ENCODE results near the gene GRK5.
"Not testable (repeated sequence)": the region's sequence is repeated elsewhere in the genome, so short reads cannot be mapped to it uniquely, and the experiment has no call there.

GRK5 gene

DNA sequence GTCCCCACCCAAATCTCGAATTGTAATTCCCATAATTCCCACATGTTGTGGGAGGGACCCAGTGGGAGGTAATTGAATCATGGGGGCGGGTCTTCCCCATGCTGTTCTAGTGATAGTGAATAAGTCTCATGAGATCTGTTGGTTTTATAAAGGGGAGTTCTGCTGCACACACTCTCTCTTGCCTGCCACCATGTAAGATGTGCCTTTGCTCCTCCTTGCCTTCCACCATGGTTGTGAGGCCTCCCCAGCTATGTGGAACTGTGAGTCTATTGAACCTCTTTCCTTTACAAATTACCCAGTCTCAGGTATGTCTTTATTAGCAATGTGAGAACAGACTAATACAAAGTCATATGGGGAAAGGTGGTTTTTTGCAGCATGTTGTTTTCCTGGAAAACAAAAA lies 255.8 kb downstream of the GRK5 start:
- H3K27ac Mint-ChIP-seq; H3K27me3 Mint-ChIP-seq; H3K4me3 Mint-ChIP-seq; H3K36me3 Mint-ChIP-seq; H3K9me3 Mint-ChIP-seq (ENCODE audit: low read depth): not testable (repeated sequence)
- peaks cover 12% of the 10 kb centered on the region for H3K4me1 Mint-ChIP-seq (ENCODE audit: low read depth)

DNA sequence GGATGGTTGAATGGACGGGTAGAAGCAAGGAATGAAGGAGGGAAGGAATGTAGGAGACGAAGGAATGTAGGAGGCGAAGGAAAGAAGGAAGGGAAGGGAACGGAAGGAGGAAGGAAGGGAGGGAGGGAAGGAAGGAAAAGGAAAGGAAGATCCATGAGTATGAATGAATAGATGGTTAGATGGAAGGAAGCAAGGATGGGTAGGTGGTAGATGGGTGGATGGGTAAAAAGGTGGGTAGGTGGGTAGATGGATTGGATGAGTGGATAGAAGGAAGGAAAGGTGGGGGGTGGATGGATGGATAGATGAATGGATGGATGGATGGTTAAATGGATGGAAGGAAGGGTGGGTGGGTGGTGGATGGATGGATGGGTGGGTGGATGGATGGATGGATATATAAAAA lies 257.7 kb downstream of the GRK5 start:
- Mint-ChIP-seq H3K36me3 (no peaks in the 10 kb centered on the region), H3K9me3 (ENCODE audit: low read depth) (no peaks in the 10 kb centered on the region), H3K4me3 (no peak overlapping the region), H3K27ac (no peak overlapping the region), H3K27me3 (no peaks in the 10 kb centered on the region), H3K4me1 (ENCODE audit: low read depth) (peaks cover 12% of the 10 kb centered on the region)

- no peak overlapping the region for H3K4me3 Mint-ChIP-seq
- no peaks in the 10 kb centered on the region for H3K27me3 Mint-ChIP-seq
- H3K27ac Mint-ChIP-seq, result no peak overlapping the region
- peaks cover 10% of the 10 kb centered on the region for H3K4me1 Mint-ChIP-seq (ENCODE audit: low read depth)
- H3K9me3 Mint-ChIP-seq (ENCODE audit: low read depth), result no peaks in the 10 kb centered on the region
- H3K36me3 Mint-ChIP-seq, result no peaks in the 10 kb centered on the region
Observed at GRCh38 chr10:119466076-119466475, 258.7 kb downstream of the GRK5 start.

- H3K27ac Mint-ChIP-seq, result no peak overlapping the region
- H3K4me3 Mint-ChIP-seq, result no peak overlapping the region
- peaks cover 10% of the 10 kb centered on the region for H3K4me1 Mint-ChIP-seq (ENCODE audit: low read depth)
- no peaks in the 10 kb centered on the region for H3K36me3 Mint-ChIP-seq
- H3K9me3 Mint-ChIP-seq (ENCODE audit: low read depth), result no peaks in the 10 kb centered on the region
- H3K27me3 Mint-ChIP-seq, result no peaks in the 10 kb centered on the region
Observed at GRCh38 chr10:119466655-119467054, 259.3 kb downstream of the GRK5 start.

GRCh38 chr10:119468542-119469324 lies 261.4 kb downstream of the GRK5 start:
- Mint-ChIP-seq H3K4me3 (no peak overlapping the region), H3K27me3 (no peaks in the 10 kb centered on the region), H3K9me3 (ENCODE audit: low read depth) (no peaks in the 10 kb centered on the region), H3K4me1 (ENCODE audit: low read depth) (peaks cover 10% of the 10 kb centered on the region), H3K36me3 (no peaks in the 10 kb centered on the region), H3K27ac (no peak overlapping the region)

DNA sequence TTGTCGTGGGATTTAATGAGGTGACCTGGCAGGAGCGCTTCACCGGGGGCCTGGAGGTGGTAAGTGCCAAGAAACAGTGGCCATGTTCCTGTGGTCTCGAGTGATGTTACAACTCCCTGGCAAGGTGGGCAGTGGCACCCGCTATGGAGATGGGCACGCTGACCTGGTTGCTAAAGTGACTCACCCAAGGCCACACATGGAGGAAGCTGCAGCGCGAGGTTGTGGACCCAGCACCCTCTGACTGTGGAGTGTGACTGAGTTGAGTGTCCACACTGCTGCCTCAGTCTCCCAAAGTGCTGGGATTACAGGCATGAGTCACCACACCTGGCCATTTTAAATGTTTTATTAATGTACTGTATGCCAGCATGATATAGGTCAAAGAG lies 261.9 kb downstream of the GRK5 start:
- no peaks in the 10 kb centered on the region for H3K27me3 Mint-ChIP-seq
- H3K36me3 Mint-ChIP-seq, result peaks cover 2% of the 10 kb centered on the region
- no peaks in the 10 kb centered on the region for H3K9me3 Mint-ChIP-seq (ENCODE audit: low read depth)
- H3K27ac Mint-ChIP-seq, result no peak overlapping the region
- no peak overlapping the region for H3K4me3 Mint-ChIP-seq
- peaks cover 10% of the 10 kb centered on the region for H3K4me1 Mint-ChIP-seq (ENCODE audit: low read depth)

- Mint-ChIP-seq H3K4me1 (ENCODE audit: low read depth) (peaks cover 10% of the 10 kb centered on the region), H3K27me3 (no peaks in the 10 kb centered on the region), H3K36me3 (peaks cover 2% of the 10 kb centered on the region), H3K27ac (no peak overlapping the region), H3K4me3 (no peak overlapping the region), H3K9me3 (ENCODE audit: low read depth) (no peaks in the 10 kb centered on the region)
Observed at GRCh38 chr10:119469846-119470245, 262.5 kb downstream of the GRK5 start.

GRCh38 chr10:119470920-119471702 lies 263.7 kb downstream of the GRK5 start:
- Mint-ChIP-seq H3K27me3 (no peaks in the 10 kb centered on the region), H3K4me1 (ENCODE audit: low read depth) (peaks cover 7% of the 10 kb centered on the region)

GRCh38 chr10:119473771-119474170 lies 266.4 kb downstream of the GRK5 start:
- no peak overlapping the region for H3K4me3 Mint-ChIP-seq
- H3K27ac Mint-ChIP-seq, result no peak overlapping the region
- no peaks in the 10 kb centered on the region for H3K9me3 Mint-ChIP-seq (ENCODE audit: low read depth)
- no peaks in the 10 kb centered on the region for H3K27me3 Mint-ChIP-seq
- H3K4me1 Mint-ChIP-seq (ENCODE audit: low read depth), result peaks cover 18% of the 10 kb centered on the region
- H3K36me3 Mint-ChIP-seq, result peaks cover 2% of the 10 kb centered on the region

More at GRCh38 chr10:119470920-119471702, 263.7 kb downstream of the GRK5 start:
- H3K36me3 Mint-ChIP-seq, result peaks cover 2% of the 10 kb centered on the region
- H3K27ac Mint-ChIP-seq, result no peak overlapping the region
- H3K9me3 Mint-ChIP-seq (ENCODE audit: low read depth), result no peaks in the 10 kb centered on the region
- H3K4me3 Mint-ChIP-seq, result no peak overlapping the region

GRCh38 chr10:119474606-119475005 lies 267.2 kb downstream of the GRK5 start:
- no peak overlapping the region for H3K27ac Mint-ChIP-seq
- peaks cover 2% of the 10 kb centered on the region for H3K36me3 Mint-ChIP-seq
- H3K4me3 Mint-ChIP-seq, result no peak overlapping the region
- H3K9me3 Mint-ChIP-seq (ENCODE audit: low read depth), result no peaks in the 10 kb centered on the region
- H3K27me3 Mint-ChIP-seq, result no peaks in the 10 kb centered on the region
- H3K4me1 Mint-ChIP-seq (ENCODE audit: low read depth), result peaks cover 26% of the 10 kb centered on the region

DNA sequence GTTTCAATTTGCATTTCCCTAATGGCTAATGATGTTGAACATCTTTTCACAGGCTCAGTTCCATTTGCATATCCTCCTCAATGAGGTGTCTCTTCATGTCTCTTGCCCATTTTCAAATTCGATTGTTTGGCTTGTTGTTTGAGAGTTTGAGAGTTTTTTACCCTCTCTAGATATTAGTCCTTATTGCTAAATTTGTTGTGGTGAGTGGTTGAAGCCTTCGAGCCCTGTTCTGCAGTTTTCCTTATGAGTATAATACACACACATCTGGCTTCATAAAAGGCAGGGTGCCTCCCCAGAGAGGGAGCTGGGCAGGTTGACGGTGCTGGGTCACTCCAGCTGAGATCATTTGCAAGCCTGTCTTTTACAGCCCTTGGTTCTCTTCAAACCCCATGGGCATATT lies 270.1 kb downstream of the GRK5 start:
- Mint-ChIP-seq H3K36me3 (peaks cover 2% of the 10 kb centered on the region), H3K27me3 (no peaks in the 10 kb centered on the region), H3K9me3 (ENCODE audit: low read depth) (no peaks in the 10 kb centered on the region), H3K27ac (no peak overlapping the region), H3K4me3 (no peak overlapping the region), H3K4me1 (ENCODE audit: low read depth) (peaks cover 28% of the 10 kb centered on the region)

DNA sequence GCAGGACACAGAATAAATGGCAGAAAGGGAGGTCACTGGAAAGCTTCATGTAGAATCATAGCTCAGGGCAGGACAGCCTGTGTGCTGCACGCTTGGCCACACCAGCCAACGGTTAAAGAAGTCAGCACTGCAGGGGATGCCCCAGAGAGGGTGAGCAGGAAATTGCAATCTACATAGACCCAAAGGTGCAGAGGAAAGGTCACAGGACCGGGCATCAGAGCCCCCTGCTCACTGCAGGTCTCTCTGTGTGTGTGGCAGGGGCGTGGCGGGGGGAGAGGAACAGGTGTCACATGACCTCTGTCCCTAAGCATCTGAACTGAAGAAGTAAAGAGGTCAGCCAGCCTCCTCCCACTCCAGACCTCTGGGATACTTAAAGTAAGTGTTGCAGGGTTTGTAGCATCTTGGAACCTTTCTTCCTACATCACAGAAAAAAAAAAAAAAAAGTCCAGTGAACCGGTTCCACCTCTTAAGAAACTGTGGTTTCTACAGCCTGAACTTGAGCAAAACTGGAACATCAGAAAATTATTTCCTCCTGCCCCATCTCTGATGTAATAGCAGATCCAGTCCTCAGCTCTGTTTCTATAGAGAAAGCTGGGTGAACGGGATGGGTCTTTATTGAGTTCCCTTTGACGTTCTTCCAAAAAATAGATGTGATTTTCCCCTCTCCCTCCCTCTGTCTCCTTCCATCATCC lies 270.9 kb downstream of the GRK5 start:
- Mint-ChIP-seq H3K36me3 (peaks cover 2% of the 10 kb centered on the region), H3K9me3 (ENCODE audit: low read depth) (no peaks in the 10 kb centered on the region), H3K4me1 (ENCODE audit: low read depth) (peaks cover 28% of the 10 kb centered on the region), H3K27ac (peak overlapping the region; percentile 83), H3K27me3 (no peaks in the 10 kb centered on the region), H3K4me3 (peak overlapping the region; percentile 73)

DNA sequence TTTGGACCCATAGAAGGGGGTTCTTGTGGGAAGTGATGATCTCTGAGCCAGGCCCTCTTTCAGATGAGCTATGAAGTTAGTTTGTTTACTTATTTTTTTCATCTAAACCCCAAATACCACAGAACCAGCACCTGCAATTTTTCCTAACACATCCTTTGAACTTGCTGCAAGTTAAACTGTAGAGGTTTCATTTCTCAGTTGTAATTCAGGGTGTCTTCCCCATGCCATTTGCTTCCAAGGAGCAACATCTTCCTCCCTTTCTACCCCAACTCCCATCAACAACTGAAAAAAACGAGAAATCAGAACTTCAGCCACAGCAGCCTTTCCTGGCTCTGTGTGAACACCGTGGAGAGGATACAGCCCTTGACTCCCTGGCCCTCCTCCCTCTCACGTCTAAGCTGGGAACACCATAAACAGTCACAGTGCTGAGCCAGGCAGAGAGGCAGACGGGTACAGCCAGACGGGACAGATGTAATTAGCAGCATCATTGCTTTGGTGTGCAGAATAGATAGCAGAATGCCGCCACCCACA lies 271.5 kb downstream of the GRK5 start:
- Mint-ChIP-seq H3K27me3 (no peaks in the 10 kb centered on the region), H3K27ac (peak overlapping the region; percentile 83), H3K4me1 (ENCODE audit: low read depth) (peaks cover 28% of the 10 kb centered on the region), H3K36me3 (peaks cover 1% of the 10 kb centered on the region), H3K4me3 (peak overlapping the region; percentile 73), H3K9me3 (ENCODE audit: low read depth) (no peaks in the 10 kb centered on the region)

- H3K27me3 Mint-ChIP-seq, result no peaks in the 10 kb centered on the region
- no peaks in the 10 kb centered on the region for H3K36me3 Mint-ChIP-seq
- H3K9me3 Mint-ChIP-seq (ENCODE audit: low read depth), result no peaks in the 10 kb centered on the region
- peaks cover 28% of the 10 kb centered on the region for H3K4me1 Mint-ChIP-seq (ENCODE audit: low read depth)
- peak overlapping the region; percentile 83 for H3K27ac Mint-ChIP-seq
- no peak overlapping the region for H3K4me3 Mint-ChIP-seq
Observed at GRCh38 chr10:119479532-119479931, 272.2 kb downstream of the GRK5 start.

DNA sequence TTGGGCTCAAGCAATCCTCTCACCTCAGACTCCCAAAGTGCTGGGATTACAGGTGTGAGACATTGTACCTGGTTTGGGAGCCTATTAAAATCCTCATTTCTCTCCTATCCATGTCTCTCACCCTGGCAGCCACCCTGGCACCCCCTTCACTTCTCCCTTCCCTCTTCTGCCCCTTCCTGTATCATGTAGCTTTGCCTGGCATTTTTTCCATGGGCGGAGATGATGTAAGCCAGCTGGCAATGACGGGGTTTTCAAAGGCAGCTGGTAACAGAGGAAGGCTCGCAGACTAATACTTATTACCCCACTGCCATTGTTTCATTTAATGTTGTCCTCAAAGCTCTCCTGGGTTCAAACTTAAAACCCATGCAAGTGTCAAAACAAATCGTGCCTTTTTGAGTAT lies 273.3 kb downstream of the GRK5 start:
- H3K27me3 Mint-ChIP-seq, result no peaks in the 10 kb centered on the region
- H3K36me3 Mint-ChIP-seq, result no peaks in the 10 kb centered on the region
- H3K27ac Mint-ChIP-seq, result no peak overlapping the region
- H3K9me3 Mint-ChIP-seq (ENCODE audit: low read depth), result no peaks in the 10 kb centered on the region
- H3K4me1 Mint-ChIP-seq (ENCODE audit: low read depth), result peaks cover 28% of the 10 kb centered on the region
- H3K4me3 Mint-ChIP-seq, result no peak overlapping the region
